HL-60 (cell line): Measurements from ENCODE around the gene CDH2.

Experiments
- CTCF ChIP-seq: IDR thresholded peaks from one replicate; pipeline ENCODE4 v1.5.1; 2011; ENCODE audit warnings: low read length, control low read depth, inconsistent platforms; ENCODE audit not compliant: insufficient read depth
- GABPA ChIP-seq: IDR thresholded peaks from 2 replicates; pipeline ENCODE4 v1.6.1; 2012; ENCODE audit warnings: low read depth
- POLR2AphosphoS5 ChIP-seq: IDR thresholded peaks from 2 replicates; pipeline ENCODE4 v1.6.1; 2012; ENCODE audit warnings: low read depth

GRCh38 chr18:28201056-28201455, 24.1 kb upstream of the CDH2 start:
- TF ChIP-seq CTCF (no peak), POLR2AphosphoS5 (no peak), GABPA (no peak)
